C4-2B (cell line): ENCODE data around the gene SUCNR1.

Experiments used
- CTCF ChIP-seq: fragments of 450-650 bp; conservative IDR thresholded peaks from 2 replicates; pipeline ENCODE4 v1.5.1; 2017; ENCODE audit warnings: mild to moderate bottlenecking
- ZFX ChIP-seq: fragments of 450-650 bp; IDR thresholded peaks from 2 replicates; pipeline ENCODE4 v1.6.1; 2017

- TF ChIP-seq CTCF (no peak), ZFX (no peak)
Observed at GRCh38 chr3:151906751-151907150, 33.3 kb downstream of the SUCNR1 start.
